Measurements from ENCODE around the gene NNAT. TPM values are rescaled to one million over a fixed set of nuclear protein-coding genes. Genes with fewer than 3 reads are reported as not detected.

Gene NNAT
- total RNA-seq, 1 donor from 2014 or later: 114 TPM

GRCh38 chr20:37518606-37519507 lies 2.2 kb upstream of the NNAT start:
- DNase-seq (ENCODE audit: extremely low spot score, unreplicated experiment): no peak
- no peak for TF ChIP-seq CTCF (conservative IDR thresholded peaks at IDR 0.05)
- H3K4me3 Mint-ChIP-seq: peak overlapping the region; percentile 20
- no peaks in the 10 kb centered on the region for H3K27me3 Mint-ChIP-seq
- peaks cover 42% of the 10 kb centered on the region for H3K36me3 Mint-ChIP-seq
- no peaks in the 10 kb centered on the region for H3K9me3 Mint-ChIP-seq
- H3K27ac Mint-ChIP-seq: no peak overlapping the region
- peaks cover 57% of the 10 kb centered on the region for H3K4me1 Mint-ChIP-seq (ENCODE audit: unreplicated experiment)

GRCh38 chr20:37519508-37520418 lies 1.3 kb upstream of the NNAT start:
- Mint-ChIP-seq H3K36me3 (peaks cover 43% of the 10 kb centered on the region), H3K4me3 (peak overlapping the region; percentile 88), H3K27me3 (no peaks in the 10 kb centered on the region), H3K9me3 (no peaks in the 10 kb centered on the region), H3K27ac (peak overlapping the region; percentile 61), H3K4me1 (ENCODE audit: unreplicated experiment) (peaks cover 64% of the 10 kb centered on the region)
- TF ChIP-seq CTCF (conservative IDR thresholded peaks at IDR 0.05): peak; percentile 22
- DNase-seq (ENCODE audit: extremely low spot score, unreplicated experiment): no peak

- peak overlapping the region; percentile 88 for H3K4me3 Mint-ChIP-seq
- peak overlapping the region; percentile 61 for H3K27ac Mint-ChIP-seq
- TF ChIP-seq CTCF (conservative IDR thresholded peaks at IDR 0.05): no peak
- peaks cover 71% of the 10 kb centered on the region for H3K4me1 Mint-ChIP-seq (ENCODE audit: unreplicated experiment)
- no peak for DNase-seq (ENCODE audit: extremely low spot score, unreplicated experiment)
- H3K36me3 Mint-ChIP-seq: peaks cover 41% of the 10 kb centered on the region
- H3K9me3 Mint-ChIP-seq: no peaks in the 10 kb centered on the region
- no peaks in the 10 kb centered on the region for H3K27me3 Mint-ChIP-seq
Measured at GRCh38 chr20:37520419-37520955, 563 bp upstream of the NNAT start.

- Mint-ChIP-seq H3K36me3 (peaks cover 38% of the 10 kb centered on the region), H3K27ac (no peak overlapping the region), H3K4me1 (ENCODE audit: unreplicated experiment) (peaks cover 62% of the 10 kb centered on the region), H3K4me3 (peak overlapping the region; percentile 64), H3K9me3 (no peaks in the 10 kb centered on the region), H3K27me3 (no peaks in the 10 kb centered on the region)
- no peak for DNase-seq (ENCODE audit: extremely low spot score, unreplicated experiment)
- no peak for TF ChIP-seq CTCF (conservative IDR thresholded peaks at IDR 0.05)
Measured at GRCh38 chr20:37522260-37523011, 1.4 kb downstream of the NNAT start.

- H3K9me3 Mint-ChIP-seq: no peaks in the 10 kb centered on the region
- no peaks in the 10 kb centered on the region for H3K27me3 Mint-ChIP-seq
- H3K36me3 Mint-ChIP-seq: peaks cover 33% of the 10 kb centered on the region
- peaks cover 60% of the 10 kb centered on the region for H3K4me1 Mint-ChIP-seq (ENCODE audit: unreplicated experiment)
- peak overlapping the region; percentile 7 for H3K4me3 Mint-ChIP-seq
- TF ChIP-seq CTCF (conservative IDR thresholded peaks at IDR 0.05): no peak
- H3K27ac Mint-ChIP-seq: peak overlapping the region; percentile 6
- DNase-seq (ENCODE audit: extremely low spot score, unreplicated experiment): no peak
Measured at GRCh38 chr20:37523012-37523391, 2.0 kb downstream of the NNAT start.

Data from type B pancreatic cell (in vitro differentiated cells).